Naive B cell (primary cell): ENCODE results near the gene GIMAP2. TPM values are rescaled to one million over a fixed set of nuclear protein-coding genes. Genes with fewer than 3 reads are reported as not detected.
"Not testable (repeated sequence)": the region's sequence is repeated elsewhere in the genome, so short reads cannot be mapped to it uniquely, and the experiment has no call there.

Source experiments
- ATAC-seq, 2 donors: fragments of 150-1000 bp; cut with Tn5 transposase; 2 replicates each; pipeline ENCODE4 v1.10.0; 2021; ENCODE audit warnings: low read depth in 2 of 2, mild to moderate bottlenecking in 2 of 2, moderate library complexity in 2 of 2
- DNase-seq: peaks from one replicate; pipeline ENCODE4 v3.0.0; 2022
- H3K27ac Mint-ChIP-seq, 6 donors: one replicate each; pipeline ENCODE4 v1.8.0; 2020 to 2022; ENCODE audit warnings: mild to moderate bottlenecking in 6 of 6, mixed read lengths in 6 of 6, moderate library complexity in 5 of 6, inconsistent platforms in 2 of 6
- H3K27me3 Mint-ChIP-seq, 3 donors: one replicate each; pipeline ENCODE4 v1.8.0; 2021 to 2022; ENCODE audit warnings: mixed read lengths in 3 of 3, mild to moderate bottlenecking in 1 of 3
- H3K36me3 Mint-ChIP-seq, 2 donors: one replicate each; pipeline ENCODE4 v1.8.0; 2020 to 2022; ENCODE audit warnings: mixed read lengths in 2 of 2, inconsistent platforms in 1 of 2, mild to moderate bottlenecking in 1 of 2
- H3K4me1 Mint-ChIP-seq, 3 donors: one replicate each; pipeline ENCODE4 v1.8.0; 2020 to 2022; ENCODE audit warnings: mixed read lengths in 3 of 3, inconsistent platforms in 1 of 3, mild to moderate bottlenecking in 1 of 3, moderate library complexity in 1 of 3
- H3K4me3 Mint-ChIP-seq, 8 donors: one replicate each; pipeline ENCODE4 v1.8.0; 2020 to 2022; ENCODE audit warnings: mild to moderate bottlenecking in 8 of 8, mixed read lengths in 8 of 8, moderate library complexity in 8 of 8, inconsistent platforms in 2 of 8
- H3K9me3 Mint-ChIP-seq, 7 donors: one replicate each; pipeline ENCODE4 v1.8.0; 2020 to 2022; ENCODE audit warnings: mixed read lengths in 7 of 7, mild to moderate bottlenecking in 5 of 7, inconsistent platforms in 2 of 7, moderate library complexity in 1 of 7
- polyA plus RNA-seq, 6 donors: library from polyadenylated mRNA; unstranded; fragments of 300-500 nt; fragmentation: Illumina TruSeq; gene quantifications; one replicate each; pipeline ENCODE4 v1.2.3, GENCODE V29; 2021; ENCODE audit warnings: low read depth in 6 of 6

Gene GIMAP2
- 10 to 100 TPM in 5 of 6 donors, 1 to 10 TPM in 1; 8.2 to 40.4 (median 14.0) TPM for polyA plus RNA-seq

DNA sequence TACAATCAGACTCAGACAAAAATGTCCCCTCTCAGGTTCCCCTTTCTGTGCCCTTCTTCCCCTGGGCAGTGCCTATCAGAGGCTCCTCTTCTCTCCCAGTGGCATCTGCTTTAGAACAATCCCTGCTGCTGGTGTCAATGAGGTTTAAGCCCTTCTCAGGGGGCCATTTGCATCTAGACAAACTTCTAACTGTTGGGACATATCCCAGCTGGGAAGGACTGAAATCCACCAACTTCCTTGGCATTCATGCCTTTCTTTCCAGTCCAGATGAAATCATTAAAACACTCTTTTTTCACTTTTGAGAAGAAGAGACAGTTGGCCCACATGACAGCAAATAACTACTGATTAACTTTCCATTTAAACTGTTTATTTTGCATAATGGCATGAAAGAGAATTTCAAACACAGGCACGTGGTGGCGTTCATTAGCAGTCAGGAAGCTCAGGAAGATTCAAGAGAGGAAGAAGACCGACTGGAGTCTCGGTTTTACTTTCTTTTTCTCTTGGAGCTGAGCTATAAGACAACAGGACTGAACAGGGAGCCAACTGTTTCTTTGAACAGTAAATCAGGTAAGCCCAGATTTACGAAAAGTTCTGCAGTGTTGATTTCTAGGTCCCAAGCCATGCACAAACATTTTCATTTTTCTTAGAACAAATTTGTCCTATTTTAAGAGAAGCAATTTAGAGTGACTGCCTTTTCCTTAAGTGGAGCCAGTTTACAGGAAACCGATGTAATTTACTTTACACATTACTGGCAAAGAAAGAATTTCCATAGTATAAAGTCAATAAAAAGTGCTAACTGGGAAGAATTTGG is at the start of gene GIMAP2:
GIMAP2 (plus strand) TSS at position 488 of the 811 bp plus-strand sequence. CDS start 1,354 bp downstream, outside the sequence.
- peaks cover 28 to 39% of the 10 kb centered on the region in 2 donors for H3K36me3 Mint-ChIP-seq

DNA sequence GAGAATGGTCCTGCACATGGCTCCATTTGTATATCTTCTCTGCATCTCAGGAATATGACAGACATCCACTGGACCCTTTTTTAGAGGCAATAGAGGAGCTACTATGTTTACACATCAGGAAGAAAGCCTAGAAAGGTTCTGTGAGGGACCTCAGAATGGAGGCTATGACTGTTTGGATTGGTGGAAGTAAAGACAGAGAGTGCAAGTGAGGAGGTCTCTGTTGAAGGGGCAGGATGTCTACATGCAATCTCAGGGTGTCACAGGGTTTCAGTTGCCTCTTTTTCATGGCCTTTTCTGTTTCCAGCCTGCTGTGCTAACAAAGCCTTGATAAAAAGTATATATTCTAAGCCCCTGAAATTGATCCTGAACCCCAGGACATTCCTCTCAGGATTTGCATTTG is 43.7 kb upstream of the GIMAP2 start:
- Mint-ChIP-seq H3K36me3 (peaks cover 8 to 16% of the 10 kb centered on the region in 2 donors), H3K4me3 (no peak overlapping the region), H3K4me1 (no peaks in the 10 kb centered on the region), H3K9me3 (peaks cover 13 to 28% (median 20%) of the 10 kb centered on the region in 7 donors), H3K27me3 (peaks cover 0 to 23% (median 10%) of the 10 kb centered on the region in 3 donors), H3K27ac (no peak overlapping the region)
- DNase-seq, result no peak
- ATAC-seq, result no peak

More for the DNA sequence above, at the start of gene GIMAP2:
- Mint-ChIP-seq H3K27me3 (no peaks in the 10 kb centered on the region), H3K4me1 (peaks cover 28 to 36% (median 34%) of the 10 kb centered on the region in 3 donors), H3K27ac (peak within 1 kb of the TSS; percentile 89 to 97 (median 94)), H3K4me3 (peak within 1 kb of the TSS; percentile 87 to 96 (median 92)), H3K9me3 (peaks cover 0 to 6% (median 0%) of the 10 kb centered on the region in 7 donors)
- ATAC-seq (peak; percentile 92 to 94), DNase-seq (peak; percentile 26)

DNA sequence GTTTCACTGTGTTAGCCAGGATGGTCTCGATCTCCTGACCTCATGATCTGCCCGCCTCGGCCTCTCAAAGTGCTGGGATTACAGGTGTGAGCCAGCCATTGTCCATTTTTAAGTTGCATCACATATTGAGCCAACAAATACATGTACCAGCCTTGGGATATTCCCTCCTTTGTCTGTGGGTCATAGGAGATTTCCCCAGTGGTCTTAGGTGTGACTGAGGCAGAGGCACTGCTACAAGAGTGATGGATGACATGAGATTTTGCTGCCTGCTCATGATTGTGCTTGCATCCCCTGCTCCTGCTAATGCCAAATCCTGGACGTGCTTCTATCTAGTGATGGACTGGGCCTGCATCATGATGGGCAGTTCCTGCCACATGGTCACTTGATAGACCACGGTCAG is 42.6 kb upstream of the GIMAP2 start:
- peaks cover 0 to 17% (median 10%) of the 10 kb centered on the region in 3 donors for H3K27me3 Mint-ChIP-seq
- H3K9me3 Mint-ChIP-seq, result peaks cover 11 to 20% (median 16%) of the 10 kb centered on the region in 7 donors
- no peaks in the 10 kb centered on the region for H3K4me1 Mint-ChIP-seq
- ATAC-seq (no peak), DNase-seq (no peak)
- no peak overlapping the region for H3K4me3 Mint-ChIP-seq
- peaks cover 3 to 16% of the 10 kb centered on the region in 2 donors for H3K36me3 Mint-ChIP-seq
- H3K27ac Mint-ChIP-seq, result no peak overlapping the region

DNA sequence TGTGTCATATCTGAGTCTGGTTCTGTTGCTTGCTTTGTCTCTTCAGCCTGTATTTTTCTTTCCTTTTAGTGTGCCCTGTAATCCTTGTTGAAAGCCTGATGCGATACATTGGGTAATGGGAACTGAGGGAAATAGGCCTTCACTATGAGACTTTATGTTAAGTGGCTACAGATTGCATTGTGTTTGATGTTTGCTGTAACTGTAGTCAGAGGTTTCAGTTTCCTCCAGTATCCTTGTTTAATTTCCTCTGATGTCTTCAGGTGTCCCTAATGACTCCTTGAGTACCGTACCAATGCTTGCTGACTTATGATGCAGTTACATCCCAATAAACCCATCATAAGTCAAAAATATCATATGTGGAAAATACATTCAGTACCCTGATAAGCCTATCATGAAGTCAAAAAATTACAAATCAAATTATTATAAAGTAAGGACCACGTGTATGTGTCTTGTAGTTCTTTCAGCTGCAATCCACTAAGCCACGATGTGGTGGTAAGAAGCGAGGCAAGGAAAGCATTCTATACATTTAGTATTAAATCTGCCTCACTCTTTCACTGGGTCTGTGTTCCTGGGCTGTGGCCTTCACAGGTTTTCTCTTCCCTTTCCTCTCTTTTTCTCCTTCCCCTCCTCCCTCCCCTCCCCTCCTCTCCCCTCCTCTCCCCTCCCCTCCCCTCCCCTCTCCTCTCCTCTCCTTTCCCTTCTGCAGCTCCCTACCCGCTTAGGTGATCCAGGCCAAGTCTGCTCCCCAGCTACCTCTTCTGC is 40.1 kb upstream of the GIMAP2 start:
- Mint-ChIP-seq H3K4me1 (no peaks in the 10 kb centered on the region), H3K36me3 (peaks cover 0 to 3% of the 10 kb centered on the region in 2 donors), H3K4me3 (no peak overlapping the region), H3K9me3 (peaks cover 2 to 9% (median 4%) of the 10 kb centered on the region in 7 donors), H3K27ac (no peak overlapping the region), H3K27me3 (peaks cover 0 to 5% (median 0%) of the 10 kb centered on the region in 3 donors)
- DNase-seq (no peak), ATAC-seq (no peak)

DNA sequence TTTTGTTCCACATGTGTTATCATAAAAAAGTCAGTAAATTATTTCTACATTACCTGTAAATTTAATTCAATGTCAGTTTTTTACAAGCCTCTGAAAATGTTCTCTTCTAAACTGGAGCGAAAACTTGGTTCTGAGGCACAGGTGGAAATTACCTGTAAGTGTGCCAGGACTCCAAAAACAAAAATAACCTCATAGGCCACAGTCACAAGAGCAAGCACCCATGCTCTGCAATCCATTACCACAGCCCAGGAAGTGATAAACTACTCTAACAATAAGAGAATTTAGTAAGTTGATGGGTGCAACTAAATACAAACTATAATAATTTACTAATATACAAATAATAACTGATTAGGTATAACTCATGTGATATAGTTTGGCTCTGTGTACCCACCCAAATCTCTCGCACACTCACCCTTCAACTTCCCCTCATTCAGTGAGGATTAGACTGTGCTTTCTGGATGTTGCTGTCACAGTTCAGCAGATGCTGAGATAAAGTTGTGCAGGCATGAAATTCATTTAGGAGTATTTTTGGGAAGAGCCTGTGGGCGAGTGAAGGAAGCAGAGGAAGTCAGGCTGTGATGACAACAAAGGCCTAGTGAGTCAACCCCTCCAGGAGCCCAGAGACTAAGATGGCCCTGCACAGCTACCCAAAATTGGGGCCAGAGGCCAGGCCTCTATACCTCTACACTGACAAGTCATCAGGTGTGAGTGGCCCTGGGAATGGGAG is 37.0 kb upstream of the GIMAP2 start:
- Mint-ChIP-seq H3K4me3 (no peak overlapping the region), H3K27me3 (no peaks in the 10 kb centered on the region), H3K9me3 (peaks cover 1 to 9% (median 2%) of the 10 kb centered on the region in 7 donors), H3K4me1 (no peaks in the 10 kb centered on the region), H3K27ac (peak overlapping the region in 1 of 6 donors; percentile 23), H3K36me3 (no peaks in the 10 kb centered on the region)
- ATAC-seq (no peak), DNase-seq (no peak)

DNA sequence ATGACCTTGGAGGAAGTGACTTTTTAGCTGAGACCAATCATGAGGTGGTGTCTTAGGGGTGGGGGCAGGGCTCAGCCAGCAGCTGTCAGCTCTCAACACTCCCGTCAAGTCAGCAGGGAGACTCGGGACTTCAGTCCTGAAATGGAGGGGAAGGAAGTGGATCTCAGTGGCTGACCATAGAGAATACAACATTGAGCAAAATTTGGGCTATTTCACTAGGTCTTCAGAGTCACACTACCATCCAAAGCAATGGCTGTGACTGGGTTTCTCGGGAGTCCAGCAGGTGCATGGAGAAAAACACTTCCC is 36.5 kb upstream of the GIMAP2 start:
- ATAC-seq (no peak), DNase-seq (no peak)
- Mint-ChIP-seq H3K4me3 (no peak overlapping the region), H3K27me3 (peaks cover 0 to 3% (median 0%) of the 10 kb centered on the region in 3 donors), H3K27ac (peak overlapping the region in 1 of 6 donors; percentile 23), H3K9me3 (peaks cover 1 to 9% (median 2%) of the 10 kb centered on the region in 7 donors), H3K4me1 (no peaks in the 10 kb centered on the region), H3K36me3 (no peaks in the 10 kb centered on the region)

DNA sequence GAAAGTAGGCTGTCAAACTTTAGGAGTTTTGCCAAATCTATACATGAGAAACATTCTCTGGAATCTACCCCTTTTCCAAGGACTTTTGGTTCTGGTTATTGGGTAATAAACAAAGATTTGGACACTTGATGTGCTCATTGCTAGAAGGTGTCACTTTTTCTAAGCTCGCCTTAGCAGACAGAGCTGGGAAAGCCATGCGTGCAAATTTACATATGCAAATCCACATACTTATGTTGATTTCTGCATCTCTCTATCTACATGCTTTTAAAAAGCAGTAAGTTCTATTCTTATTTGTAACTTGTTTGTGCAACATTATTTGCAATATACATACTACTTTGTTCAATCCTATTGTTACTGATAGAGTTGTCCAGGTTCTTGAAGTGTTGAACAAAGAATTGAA is 30.8 kb upstream of the GIMAP2 start:
- Mint-ChIP-seq H3K4me3 (no peak overlapping the region), H3K4me1 (no peaks in the 10 kb centered on the region), H3K36me3 (no peaks in the 10 kb centered on the region), H3K27me3 (peaks cover 0 to 3% (median 0%) of the 10 kb centered on the region in 3 donors), H3K27ac (no peak overlapping the region), H3K9me3 (peaks cover 0 to 5% (median 2%) of the 10 kb centered on the region in 7 donors)
- DNase-seq, result no peak
- ATAC-seq, result no peak

DNA sequence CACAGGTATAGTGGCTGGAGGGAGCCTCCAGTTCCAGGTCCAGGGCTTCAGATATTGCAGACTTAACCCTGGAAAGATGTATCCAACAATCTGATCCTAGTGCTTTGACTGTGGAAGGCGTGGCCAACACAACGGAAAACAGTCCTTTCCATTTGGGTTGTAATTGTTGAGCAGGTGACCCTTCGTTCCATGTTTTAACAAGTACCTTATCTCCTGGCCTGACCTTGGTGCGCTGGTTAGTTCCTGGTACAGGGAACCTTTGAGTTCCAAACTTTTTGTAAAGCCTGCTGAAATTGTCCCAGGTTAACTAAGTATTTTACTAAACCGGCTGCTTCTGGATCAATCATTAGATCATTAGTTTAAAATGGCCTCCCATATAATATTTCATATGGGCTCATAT is 29.5 kb upstream of the GIMAP2 start:
- Mint-ChIP-seq H3K9me3 (peaks cover 0 to 5% (median 2%) of the 10 kb centered on the region in 7 donors), H3K27me3 (peaks cover 0 to 3% (median 0%) of the 10 kb centered on the region in 3 donors), H3K36me3 (no peaks in the 10 kb centered on the region), H3K27ac (no peak overlapping the region), H3K4me3 (no peak overlapping the region), H3K4me1 (no peaks in the 10 kb centered on the region)
- DNase-seq (no peak), ATAC-seq (no peak)

DNA sequence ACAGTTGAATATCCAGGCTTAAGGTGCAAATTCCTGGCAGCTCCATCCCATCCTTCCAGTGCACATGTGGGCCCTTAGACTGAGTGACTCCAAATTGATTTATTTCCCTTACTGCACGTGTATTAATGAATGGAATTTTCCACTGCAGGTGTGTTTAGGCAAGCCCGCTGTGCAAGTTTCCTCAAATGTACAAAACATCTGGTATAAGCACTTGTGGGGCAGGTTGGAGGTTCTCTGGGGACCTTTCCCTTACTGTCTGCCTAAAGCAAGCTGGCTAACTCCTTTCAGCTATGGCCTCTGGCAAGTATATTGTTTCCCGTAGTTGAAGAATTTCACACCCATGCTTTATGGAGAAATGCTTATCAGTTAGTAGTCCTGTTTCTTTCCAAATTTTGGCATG is 28.0 kb upstream of the GIMAP2 start:
- no peak for DNase-seq
- H3K36me3 Mint-ChIP-seq, result no peaks in the 10 kb centered on the region
- H3K27ac Mint-ChIP-seq, result no peak overlapping the region
- H3K9me3 Mint-ChIP-seq, result peaks cover 0 to 5% (median 0%) of the 10 kb centered on the region in 7 donors
- no peak for ATAC-seq
- no peaks in the 10 kb centered on the region for H3K4me1 Mint-ChIP-seq
- peak overlapping the region in 1 of 8 donors; percentile 6 for H3K4me3 Mint-ChIP-seq
- peaks cover 0 to 3% (median 0%) of the 10 kb centered on the region in 3 donors for H3K27me3 Mint-ChIP-seq

DNA sequence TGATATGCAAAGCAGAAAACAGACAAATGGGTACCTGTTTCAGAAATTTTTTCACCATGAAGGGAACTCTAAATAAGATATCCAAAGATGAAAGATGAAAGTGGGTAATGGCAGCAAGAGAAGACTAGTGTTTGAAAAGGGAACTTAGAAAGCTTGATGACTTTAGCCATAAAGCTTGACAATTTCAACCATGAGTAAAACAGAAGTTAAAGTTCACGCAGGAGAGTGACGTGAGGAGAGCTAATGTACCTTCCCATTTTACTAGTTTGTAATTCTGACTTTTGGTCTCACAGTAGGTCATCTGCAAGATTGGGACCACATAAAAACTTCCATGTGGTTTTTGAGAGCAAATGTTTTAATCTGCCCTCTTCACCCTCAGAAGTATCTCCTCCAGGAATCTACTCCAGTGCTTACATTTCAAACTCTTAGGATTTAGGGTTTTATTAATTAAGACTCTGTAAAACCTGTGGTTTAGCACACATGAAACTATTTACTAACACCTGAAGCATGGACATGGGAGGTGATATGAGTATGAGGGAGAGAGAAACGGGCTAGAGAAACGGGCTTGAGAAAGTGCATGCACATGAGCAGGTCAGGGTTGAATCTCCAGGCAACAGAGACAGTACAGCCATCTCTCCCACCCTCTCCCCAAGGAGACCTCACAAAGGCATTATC is 24.4 kb upstream of the GIMAP2 start:
- Mint-ChIP-seq H3K9me3 (peaks cover 0 to 2% (median 0%) of the 10 kb centered on the region in 7 donors), H3K36me3 (no peaks in the 10 kb centered on the region), H3K27ac (no peak overlapping the region), H3K4me1 (peaks cover 4 to 11% (median 8%) of the 10 kb centered on the region in 3 donors), H3K27me3 (no peaks in the 10 kb centered on the region), H3K4me3 (no peak overlapping the region)
- ATAC-seq (no peak), DNase-seq (no peak)

DNA sequence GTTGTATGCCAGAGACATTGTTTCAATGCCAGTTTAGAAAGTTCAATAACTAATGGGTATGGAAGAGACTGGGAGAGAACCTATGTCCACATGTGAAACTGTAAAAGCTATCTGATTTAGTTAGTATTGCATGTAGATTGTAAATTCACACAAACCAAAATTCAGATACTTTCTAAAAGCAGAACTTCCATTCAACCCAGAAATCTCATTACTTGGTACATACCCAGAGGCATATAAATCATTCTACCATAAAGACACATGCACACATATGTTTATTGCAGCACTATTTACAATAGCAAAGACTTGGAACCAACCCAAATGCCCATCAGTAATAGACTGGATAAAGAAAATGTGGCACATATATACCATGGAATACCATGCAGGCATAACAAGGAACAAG is 22.7 kb upstream of the GIMAP2 start:
- H3K36me3 Mint-ChIP-seq, H3K9me3 Mint-ChIP-seq, ATAC-seq, H3K27me3 Mint-ChIP-seq, DNase-seq, H3K4me3 Mint-ChIP-seq: not testable (repeated sequence)
- H3K4me1 Mint-ChIP-seq, result peaks cover 4 to 11% (median 8%) of the 10 kb centered on the region in 3 donors
- peak overlapping the region in 1 of 6 donors; percentile 24 for H3K27ac Mint-ChIP-seq

DNA sequence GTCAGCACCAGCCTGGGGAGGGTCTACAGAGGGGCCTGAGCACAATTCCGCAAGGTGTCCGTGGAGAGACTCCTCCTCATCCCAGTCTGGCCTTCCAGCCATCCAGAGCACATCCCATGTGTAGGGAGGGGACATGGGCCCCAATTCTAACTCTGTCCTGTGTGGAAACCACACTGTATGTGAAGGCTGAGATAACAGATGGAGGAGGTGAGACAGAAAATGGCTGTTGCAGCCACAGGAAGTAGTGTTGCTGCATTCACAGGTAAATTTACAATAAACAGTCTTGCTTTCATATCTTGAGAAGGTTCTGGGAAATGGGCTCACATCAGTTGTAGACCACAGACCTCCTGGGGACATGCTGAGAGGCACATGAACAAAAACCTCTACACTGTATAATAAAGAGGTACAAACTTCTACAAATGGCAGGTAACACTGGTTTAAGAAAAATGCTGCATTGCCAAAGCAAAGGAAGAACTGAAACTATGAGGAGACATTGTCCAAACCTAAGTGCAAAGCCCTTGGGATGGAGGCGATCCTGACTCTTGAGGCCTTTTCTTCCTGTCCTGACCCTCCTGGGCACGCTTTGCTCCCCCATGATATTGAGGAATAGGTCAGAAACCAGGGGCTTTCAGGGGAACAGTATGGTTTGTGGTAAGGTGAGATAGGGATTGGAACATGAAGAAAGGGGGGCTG is 21.6 kb upstream of the GIMAP2 start:
- Mint-ChIP-seq H3K36me3 (peaks cover 0 to 3% of the 10 kb centered on the region in 2 donors), H3K9me3 (peaks cover 0 to 8% (median 1%) of the 10 kb centered on the region in 7 donors), H3K4me3 (no peak overlapping the region), H3K27me3 (no peaks in the 10 kb centered on the region), H3K27ac (peak overlapping the region in 3 of 6 donors; percentile 10 to 47 (median 39)), H3K4me1 (peaks cover 8 to 17% (median 9%) of the 10 kb centered on the region in 3 donors)
- ATAC-seq (no peak), DNase-seq (no peak)
